Hepatocyte (in vitro differentiated cells): Measurements from ENCODE around the gene SYT3. TPM values are rescaled to one million over a fixed set of nuclear protein-coding genes. Genes with fewer than 3 reads are reported as not detected.
"Not testable (repeated sequence)": the region's sequence is repeated elsewhere in the genome, so short reads cannot be mapped to it uniquely, and the experiment has no call there.

Source experiments
- DNase-seq: peaks from one replicate; pipeline ENCODE4 v3.0.0-alpha.2; 2016; ENCODE audit warnings: low spot score
- H2AFZ ChIP-seq: fragments of 200-600 bp; sonication (generic); 2 replicates; pipeline ENCODE4 v1.6.0; 2016; ENCODE audit warnings: antibody characterized with exemption, mild to moderate bottlenecking
- H3K27ac ChIP-seq: fragments of 200-600 bp; sonication (generic); 2 replicates; pipeline ENCODE4 v1.5.1; 2016; ENCODE audit warnings: mild to moderate bottlenecking
- H3K27me3 ChIP-seq: fragments of 200-600 bp; sonication (generic); 2 replicates; pipeline ENCODE4 v1.6.1; 2016
- H3K36me3 ChIP-seq: fragments of 200-600 bp; sonication (generic); replicated peaks from 2 replicates; pipeline ENCODE4 v1.5.1; 2016; ENCODE audit warnings: low read depth; ENCODE audit not compliant: insufficient read depth
- H3K4me1 ChIP-seq: fragments of 200-600 bp; sonication (generic); 2 replicates; pipeline ENCODE4 v1.5.1; 2016; ENCODE audit warnings: mild to moderate bottlenecking, moderate library complexity; ENCODE audit not compliant: insufficient read depth
- H3K4me2 ChIP-seq: fragments of 200-600 bp; sonication (generic); 2 replicates; pipeline ENCODE4 v1.6.0; 2016
- H3K4me3 ChIP-seq: fragments of 200-600 bp; sonication (generic); 2 replicates; pipeline ENCODE4 v1.5.1; 2016; ENCODE audit warnings: mild to moderate bottlenecking
- H3K79me2 ChIP-seq: fragments of 200-600 bp; sonication (generic); 2 replicates; pipeline ENCODE4 v1.6.0; 2017; ENCODE audit warnings: mild to moderate bottlenecking
- H3K9me2 ChIP-seq: fragments of 200-600 bp; sonication (generic); replicated peaks from 2 replicates; pipeline ENCODE4 v1.6.0; 2017; ENCODE audit warnings: mild to moderate bottlenecking; ENCODE audit not compliant: insufficient read depth
- H3K9me3 ChIP-seq: fragments of 200-600 bp; sonication (generic); 2 replicates; pipeline ENCODE4 v1.5.1; 2016; ENCODE audit warnings: low read depth, mild to moderate bottlenecking
- H4K20me1 ChIP-seq: fragments of 200-600 bp; sonication (generic); 2 replicates; pipeline ENCODE4 v1.6.0; 2016; ENCODE audit warnings: mild to moderate bottlenecking; ENCODE audit not compliant: insufficient read depth, poor library complexity, severe bottlenecking
- CTCF ChIP-seq: fragments of 200-600 bp; sonication (generic); IDR thresholded peaks from 2 replicates; pipeline ENCODE4 v1.5.1; 2016; ENCODE audit warnings: antibody characterized with exemption, mild to moderate bottlenecking; ENCODE audit not compliant: poor library complexity
- EZH2 ChIP-seq: fragments of 200-600 bp; sonication (generic); IDR thresholded peaks from 2 replicates; pipeline ENCODE4 v1.6.1; 2016; ENCODE audit warnings: antibody characterized with exemption, mild to moderate bottlenecking, borderline replicate concordance
- EZH2phosphoT487 ChIP-seq: fragments of 200-600 bp; sonication (generic); IDR thresholded peaks from one replicate; pipeline ENCODE4 v1.6.1; 2018; ENCODE audit warnings: antibody characterized with exemption, mild to moderate bottlenecking, low read depth, moderate library complexity; ENCODE audit not compliant: unreplicated experiment, severe bottlenecking
- WGBS: methylation state at CpG from one replicate; pipeline ENCODE4 v1.1.6; 2016; ENCODE audit warnings: low lambda C conversion rate; ENCODE audit errors: missing lambda C conversion rate; 5-methylcytosine and 5-hydroxymethylcytosine counted together
- polyA plus RNA-seq: library from polyadenylated mRNA; unstranded; fragments of >200 nt; fragmentation: Nextera tagmentation; extraction: Ambion mirVana; gene quantifications from 2 replicates; pipeline ENCODE4 v1.2.1, GENCODE V29; 2016
- total RNA-seq: library from RNA; depleted of rRNA; stranded (reverse); fragments of >200 nt; gene quantifications from 2 replicates; pipeline ENCODE4 v1.2.3, GENCODE V29; 2014

SYT3 gene
- total and polyA plus RNA-seq, 2 experiments from 2014 or later, result 1.5 to 2.2 TPM

GRCh38 chr19:50580970-50581634, 58.6 kb downstream of the SYT3 start:
- TF ChIP-seq CTCF (no peak), EZH2 (no peak), EZH2phosphoT487 (no peak)
- H3K27ac ChIP-seq, result no peak overlapping the region
- WGBS, result 81% methylated on average over 13 of the region's 13 CpGs
- no peaks in the 10 kb centered on the region for H4K20me1 ChIP-seq
- H3K79me2 ChIP-seq, result no peaks in the 10 kb centered on the region
- H3K9me2 ChIP-seq, result no peaks in the 10 kb centered on the region
- H3K4me3 ChIP-seq, result no peak overlapping the region
- H3K9me3 ChIP-seq, result no peaks in the 10 kb centered on the region
- no peaks in the 10 kb centered on the region for H3K36me3 ChIP-seq
- no peaks in the 10 kb centered on the region for H3K4me1 ChIP-seq
- H3K4me2 ChIP-seq, result no peak overlapping the region
- no peak overlapping the region for H2AFZ ChIP-seq
- no peaks in the 10 kb centered on the region for H3K27me3 ChIP-seq
- no peak for DNase-seq

DNA sequence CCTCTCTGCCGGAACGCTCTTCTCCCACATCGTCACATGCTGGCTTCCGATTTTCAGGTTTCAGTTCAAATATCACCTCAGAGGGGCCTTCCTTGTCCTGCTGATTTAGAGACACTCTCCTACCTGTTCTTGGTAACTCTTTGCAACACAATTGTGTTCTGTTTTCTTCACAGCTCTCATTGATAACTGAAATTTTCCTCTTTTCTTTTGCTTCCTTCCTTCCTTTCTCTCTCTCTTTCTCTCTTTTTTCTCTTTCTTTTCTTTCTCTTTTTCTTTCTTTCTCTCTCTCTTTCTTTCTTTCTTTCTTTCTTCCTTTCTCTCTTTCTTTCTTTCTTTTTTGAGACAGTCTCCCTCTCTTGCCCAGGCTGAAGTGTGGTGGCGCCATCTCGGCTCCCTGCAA, 59.4 kb downstream of the SYT3 start:
- Histone ChIP-seq H3K9me2 (no peaks in the 10 kb centered on the region), H3K27ac (no peak overlapping the region), H3K4me3 (no peak overlapping the region), H3K4me1 (no peaks in the 10 kb centered on the region), H4K20me1 (no peaks in the 10 kb centered on the region), H3K9me3 (no peaks in the 10 kb centered on the region), H3K4me2 (no peak overlapping the region), H3K27me3 (no peaks in the 10 kb centered on the region), H3K36me3 (no peaks in the 10 kb centered on the region), H2AFZ (no peak overlapping the region), H3K79me2 (no peaks in the 10 kb centered on the region)
- DNase-seq, result no peak
- TF ChIP-seq CTCF, result no peak
- no peak for TF ChIP-seq EZH2phosphoT487
- TF ChIP-seq EZH2, result no peak
- WGBS, result over 99% methylated on average over 6 of the region's 6 CpGs

- not testable (repeated sequence) for DNase-seq, H3K79me2 ChIP-seq, H3K36me3 ChIP-seq, H3K9me3 ChIP-seq, H4K20me1 ChIP-seq, H3K9me2 ChIP-seq, H3K27ac ChIP-seq, H2AFZ ChIP-seq, H3K4me2 ChIP-seq, H3K4me3 ChIP-seq, H3K4me1 ChIP-seq, H3K27me3 ChIP-seq
- 88% methylated on average over 3 of the region's 3 CpGs for WGBS
Measured at GRCh38 chr19:50576769-50577168, 62.9 kb downstream of the SYT3 start.

GRCh38 chr19:50573741-50574461, 65.8 kb downstream of the SYT3 start:
- Histone ChIP-seq H3K36me3 (no peaks in the 10 kb centered on the region), H3K79me2 (no peaks in the 10 kb centered on the region), H3K4me1 (no peaks in the 10 kb centered on the region), H4K20me1 (no peaks in the 10 kb centered on the region), H2AFZ (no peak overlapping the region), H3K4me3 (no peak overlapping the region), H3K9me2 (no peaks in the 10 kb centered on the region), H3K4me2 (no peak overlapping the region), H3K27me3 (peaks cover 9% of the 10 kb centered on the region), H3K27ac (no peak overlapping the region), H3K9me3 (no peaks in the 10 kb centered on the region)
- 85% methylated on average over 13 of the region's 13 CpGs for WGBS
- DNase-seq, result no peak
- TF ChIP-seq EZH2phosphoT487, result no peak
- no peak for TF ChIP-seq EZH2
- TF ChIP-seq CTCF, result no peak
